ENCODE results near the gene WDFY4. TPM values are rescaled to one million over a fixed set of nuclear protein-coding genes. Genes with fewer than 3 reads are reported as not detected.

WDFY4 gene
- total and polyA plus RNA-seq, 8 donors = 0.15 to 8.0 (median 2.7) TPM

DNA sequence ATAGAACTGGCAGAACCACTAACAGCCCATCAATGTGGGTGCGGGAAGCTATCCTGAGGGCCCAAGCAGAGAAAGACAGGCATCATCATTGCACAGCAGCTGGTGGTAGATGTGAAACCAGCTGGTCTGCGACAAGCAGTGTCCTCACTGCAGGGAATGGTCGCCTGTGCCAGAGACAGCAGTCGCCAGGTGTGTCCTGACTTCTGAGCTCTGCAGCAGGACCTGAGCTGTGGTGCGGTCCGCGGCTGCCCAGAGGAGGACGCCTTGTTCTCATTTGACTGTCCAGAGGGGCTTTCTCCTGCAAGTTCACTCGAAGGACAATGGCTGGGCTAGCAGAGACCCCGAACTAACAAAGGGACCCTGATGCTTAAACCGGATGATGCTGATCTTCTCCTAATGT is 157.6 kb downstream of the WDFY4 start:
- no peak for TF ChIP-seq EP300 (IDR thresholded peaks at IDR 0.05)
- no peak for TF ChIP-seq POLR2A (IDR thresholded peaks at IDR 0.05)
- TF ChIP-seq, protein P1, sequence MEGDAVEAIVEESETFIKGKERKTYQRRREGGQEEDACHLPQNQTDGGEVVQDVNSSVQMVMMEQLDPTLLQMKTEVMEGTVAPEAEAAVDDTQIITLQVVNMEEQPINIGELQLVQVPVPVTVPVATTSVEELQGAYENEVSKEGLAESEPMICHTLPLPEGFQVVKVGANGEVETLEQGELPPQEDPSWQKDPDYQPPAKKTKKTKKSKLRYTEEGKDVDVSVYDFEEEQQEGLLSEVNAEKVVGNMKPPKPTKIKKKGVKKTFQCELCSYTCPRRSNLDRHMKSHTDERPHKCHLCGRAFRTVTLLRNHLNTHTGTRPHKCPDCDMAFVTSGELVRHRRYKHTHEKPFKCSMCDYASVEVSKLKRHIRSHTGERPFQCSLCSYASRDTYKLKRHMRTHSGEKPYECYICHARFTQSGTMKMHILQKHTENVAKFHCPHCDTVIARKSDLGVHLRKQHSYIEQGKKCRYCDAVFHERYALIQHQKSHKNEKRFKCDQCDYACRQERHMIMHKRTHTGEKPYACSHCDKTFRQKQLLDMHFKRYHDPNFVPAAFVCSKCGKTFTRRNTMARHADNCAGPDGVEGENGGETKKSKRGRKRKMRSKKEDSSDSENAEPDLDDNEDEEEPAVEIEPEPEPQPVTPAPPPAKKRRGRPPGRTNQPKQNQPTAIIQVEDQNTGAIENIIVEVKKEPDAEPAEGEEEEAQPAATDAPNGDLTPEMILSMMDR (IDR thresholded peaks at IDR 0.05) = no peak
- TF ChIP-seq POLR2AphosphoS5 (IDR thresholded peaks at IDR 0.05) = no peak
- 84 to 94% (median 90%) methylated on average over 10 to 11 of the region's 11 CpGs for WGBS, 5 donors
- Histone ChIP-seq H3K9me3 (no peaks in the 10 kb centered on the region), H3K27me3 (no peaks in the 10 kb centered on the region), H3K27ac (no peak overlapping the region), H3K4me1 (no peaks in the 10 kb centered on the region), H3K36me3 (no peaks in the 10 kb centered on the region), H3K4me3 (no peak overlapping the region)
- intact Hi-C loops (cut with DNase I; ENCODE audit: low total_unique reads) = no loop called here
- DNase-seq = no peak

DNA sequence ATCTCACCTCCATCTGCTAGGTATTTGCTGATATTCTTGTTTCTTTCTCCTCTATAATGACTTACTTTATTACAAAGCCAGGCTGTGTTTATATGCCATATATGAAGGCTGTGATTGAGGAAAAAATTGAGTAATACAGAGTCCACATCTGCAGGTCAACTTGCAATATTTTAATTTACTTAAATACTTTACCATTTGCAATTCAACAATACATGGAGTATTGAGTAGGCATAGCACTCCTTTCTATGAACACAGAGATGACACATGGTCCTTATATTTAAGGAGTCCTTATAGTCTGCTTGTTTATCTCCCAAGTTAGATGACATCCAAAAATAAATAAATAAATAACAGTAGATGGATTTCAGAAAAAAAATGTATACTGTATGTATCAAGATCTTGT is 158.5 kb downstream of the WDFY4 start:
- H3K4me3 ChIP-seq = no peak overlapping the region
- H3K36me3 ChIP-seq = no peaks in the 10 kb centered on the region
- H3K27ac ChIP-seq = no peak overlapping the region
- intact Hi-C loops (cut with DNase I; ENCODE audit: low total_unique reads) = no loop called here
- no peaks in the 10 kb centered on the region for H3K9me3 ChIP-seq
- no peaks in the 10 kb centered on the region for H3K4me1 ChIP-seq
- TF ChIP-seq, protein P1 (IDR thresholded peaks at IDR 0.05) = no peak
- TF ChIP-seq EP300 (IDR thresholded peaks at IDR 0.05) = no peak
- no peak for TF ChIP-seq POLR2AphosphoS5 (IDR thresholded peaks at IDR 0.05)
- TF ChIP-seq POLR2A (IDR thresholded peaks at IDR 0.05) = no peak
- H3K27me3 ChIP-seq = no peaks in the 10 kb centered on the region
- no peak for DNase-seq

DNA sequence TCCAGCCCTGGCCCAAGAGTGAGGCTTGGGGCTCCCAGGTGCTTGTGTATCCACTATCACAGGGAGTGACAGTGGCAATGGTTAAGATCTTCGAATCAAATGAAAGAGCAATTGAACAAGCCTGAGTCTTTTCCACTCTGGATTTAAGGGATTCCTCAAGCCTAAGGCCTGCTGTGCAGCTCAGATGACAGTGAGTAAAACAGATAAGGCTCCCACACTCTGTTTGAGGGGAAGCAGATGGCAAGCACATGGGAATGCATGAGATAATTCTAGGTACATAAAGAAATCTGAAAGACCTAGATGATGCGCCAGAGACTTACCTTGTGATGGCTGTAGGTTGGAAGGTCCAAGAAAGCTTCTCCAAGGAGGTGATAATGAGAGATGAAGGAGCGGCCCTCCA is 159.9 kb downstream of the WDFY4 start:
- TF ChIP-seq POLR2A (IDR thresholded peaks at IDR 0.05) (no peak), POLR2AphosphoS5 (IDR thresholded peaks at IDR 0.05) (no peak), EP300 (IDR thresholded peaks at IDR 0.05) (no peak)
- TF ChIP-seq, protein P1 (IDR thresholded peaks at IDR 0.05) = no peak
- H3K4me3 ChIP-seq = no peak overlapping the region
- H3K27ac ChIP-seq = no peak overlapping the region
- WGBS, 5 donors = 83 to 97% (median 87%) methylated on average over 3 of the region's 3 CpGs
- no peaks in the 10 kb centered on the region for H3K27me3 ChIP-seq
- intact Hi-C loops (cut with DNase I; ENCODE audit: low total_unique reads) = no loop called here
- DNase-seq = no peak
- H3K9me3 ChIP-seq = no peaks in the 10 kb centered on the region
- H3K36me3 ChIP-seq = no peaks in the 10 kb centered on the region
- H3K4me1 ChIP-seq = no peaks in the 10 kb centered on the region

DNA sequence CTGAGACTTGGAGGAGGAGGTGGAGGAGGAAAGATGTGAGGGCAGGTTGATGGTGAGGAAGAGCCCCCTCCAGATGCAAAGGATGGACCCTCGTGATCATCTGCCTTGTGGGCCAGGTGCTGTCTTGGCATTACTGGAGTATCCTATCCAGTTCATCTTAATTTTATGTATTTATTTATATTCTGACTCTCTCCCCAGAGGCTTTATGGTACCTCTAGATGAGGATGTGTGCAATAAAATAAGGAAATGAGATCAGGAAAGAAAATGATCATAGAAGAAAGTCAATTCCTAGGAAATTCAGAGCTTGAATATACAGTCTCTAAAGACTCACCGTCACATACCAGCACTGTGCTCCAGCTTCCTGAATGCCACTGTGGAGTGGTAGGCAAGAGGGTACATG is 160.8 kb downstream of the WDFY4 start:
- no peak for TF ChIP-seq POLR2AphosphoS5 (IDR thresholded peaks at IDR 0.05)
- TF ChIP-seq, protein P1 (IDR thresholded peaks at IDR 0.05) = no peak
- TF ChIP-seq POLR2A (IDR thresholded peaks at IDR 0.05) = no peak
- TF ChIP-seq EP300 (IDR thresholded peaks at IDR 0.05) = no peak
- Histone ChIP-seq H3K27me3 (no peaks in the 10 kb centered on the region), H3K9me3 (no peaks in the 10 kb centered on the region), H3K36me3 (no peaks in the 10 kb centered on the region), H3K27ac (no peak overlapping the region), H3K4me1 (no peaks in the 10 kb centered on the region), H3K4me3 (no peak overlapping the region)
- DNase-seq = no peak
- intact Hi-C loops (cut with DNase I; ENCODE audit: low total_unique reads) = no loop called here
- 71 to 78% (median 74%) methylated on average over 2 of the region's 2 CpGs for WGBS, 5 donors
